Stimulated activated CD4-positive, alpha-beta T cell treated with anti-CD3 and anti-CD28 coated beads, Interleukin-1b, Interleukin-23, amount 100 ng/mL, for 48 hours (primary cell): ENCODE data around the gene MIPOL1.
"Not testable (repeated sequence)": the region's sequence is repeated elsewhere in the genome, so short reads cannot be mapped to it uniquely, and the experiment has no call there.

ENCODE experiments used
- DNase-seq: peaks from one replicate; pipeline ENCODE4 v3.0.0-alpha.2; 2020

MIPOL1 gene

DNA sequence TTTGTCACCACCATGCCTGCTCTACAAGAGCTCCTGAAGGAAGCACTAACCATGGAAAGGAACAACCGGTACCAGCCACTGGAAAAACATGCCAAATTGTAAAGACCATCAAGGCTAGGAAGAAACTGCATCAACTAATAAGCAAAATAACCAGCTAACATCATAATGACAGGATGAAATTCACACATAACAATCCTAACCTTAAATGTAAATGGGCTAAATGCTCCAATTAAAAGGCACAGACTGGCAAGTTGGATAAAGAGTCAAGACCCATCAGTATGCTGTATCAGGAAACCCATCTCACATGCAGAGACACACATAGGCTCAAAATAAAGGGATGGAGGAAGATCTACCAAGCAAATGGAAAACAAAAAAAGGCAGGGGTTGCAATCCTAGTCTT, 97.5 kb downstream of the MIPOL1 start:
- DNase-seq: not testable (repeated sequence)

DNA sequence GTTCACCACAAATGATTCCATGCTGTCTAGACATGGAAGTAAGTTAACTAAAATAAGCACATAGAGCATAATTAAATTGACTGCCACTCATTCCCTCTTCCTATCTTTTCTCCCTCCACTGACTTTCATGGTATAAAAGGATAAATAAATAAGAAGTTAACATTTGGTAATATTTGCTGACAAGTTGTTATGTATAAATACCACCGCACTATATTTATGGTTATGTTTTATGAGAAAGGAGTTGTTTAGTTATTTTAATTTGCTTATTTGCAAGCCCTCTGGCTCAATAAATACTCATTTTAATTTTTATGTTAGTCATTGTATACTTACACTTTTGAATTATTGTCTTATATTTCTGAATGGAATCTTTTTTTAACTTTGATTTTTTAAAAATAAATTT, 113.5 kb downstream of the MIPOL1 start:
- DNase-seq: no peak

DNA sequence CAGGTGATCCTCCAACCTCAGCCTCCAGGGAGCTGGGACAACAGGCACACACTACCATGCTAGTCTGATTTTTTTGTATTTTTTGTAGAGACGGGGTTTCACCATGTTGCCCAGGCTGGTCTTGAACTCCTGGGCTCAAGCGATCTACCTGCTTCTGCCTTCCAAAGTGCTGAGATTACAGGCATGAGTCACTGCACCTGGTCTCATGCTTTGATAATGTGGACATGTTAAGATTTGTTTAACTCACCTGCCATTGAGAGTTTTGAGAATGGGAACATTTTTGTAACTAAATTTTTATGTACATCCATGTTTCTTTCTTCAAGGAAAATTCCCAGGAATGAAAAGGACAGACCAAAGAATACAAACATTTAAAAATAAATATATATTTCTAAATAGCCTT, 121.2 kb downstream of the MIPOL1 start:
- DNase-seq: no peak

DNA sequence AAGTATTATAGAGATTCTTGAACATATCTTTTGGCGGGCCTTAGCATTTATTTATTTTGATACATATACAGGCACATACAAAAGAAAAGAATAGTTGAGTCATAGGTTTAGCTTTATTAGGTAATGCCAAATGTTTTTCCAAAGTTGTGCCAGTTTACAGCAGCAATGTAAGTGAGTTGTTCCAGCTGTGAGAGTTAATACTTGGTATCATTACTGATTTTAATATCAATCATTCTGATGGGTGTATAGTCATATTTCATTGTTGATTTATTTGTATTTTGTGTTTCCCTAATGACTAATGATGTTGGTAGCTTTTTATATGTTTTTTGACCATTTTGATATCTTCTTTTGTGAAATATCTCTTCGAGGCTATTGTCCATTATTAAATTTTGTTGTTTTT, 122.4 kb downstream of the MIPOL1 start:
- DNase-seq: no peak

DNA sequence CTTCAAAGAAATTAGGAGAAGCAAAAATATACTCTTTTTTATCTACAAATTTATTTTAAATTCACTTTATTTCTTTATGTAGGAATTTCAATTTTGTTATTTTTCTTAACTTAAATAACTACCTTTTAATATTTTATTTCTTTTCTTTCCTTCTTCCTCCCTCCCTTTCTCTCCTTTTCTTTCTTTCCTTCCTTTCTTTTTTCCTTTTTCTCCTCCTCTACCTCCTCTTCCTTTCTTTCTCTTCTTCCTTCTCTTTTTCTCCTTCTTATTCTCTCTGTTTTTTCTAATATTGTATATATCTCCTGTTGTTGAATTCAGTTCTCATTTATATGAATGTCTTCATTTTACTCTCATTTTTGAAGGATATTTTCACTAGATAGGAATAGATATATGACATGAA, 127.6 kb downstream of the MIPOL1 start:
- DNase-seq: no peak

DNA sequence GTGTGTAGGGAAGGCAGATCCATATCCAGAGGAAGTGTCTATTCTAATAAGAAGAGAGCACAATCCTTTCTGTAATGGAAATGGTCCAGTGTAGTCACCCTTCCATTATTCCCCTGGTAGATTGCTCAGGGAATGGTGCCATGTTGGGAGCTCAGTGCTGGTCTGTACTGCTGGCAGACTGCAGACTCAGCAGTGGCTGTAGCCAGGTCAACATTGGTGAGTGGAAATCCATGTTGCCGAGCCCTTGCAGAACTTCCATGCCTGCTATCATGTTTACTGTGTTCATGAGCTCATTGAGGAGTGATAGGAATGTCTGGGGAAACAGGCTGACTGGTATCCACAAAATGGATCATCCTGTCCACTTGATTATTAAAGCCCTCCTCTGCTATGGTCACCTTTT, 128.7 kb downstream of the MIPOL1 start:
- DNase-seq: no peak

DNA sequence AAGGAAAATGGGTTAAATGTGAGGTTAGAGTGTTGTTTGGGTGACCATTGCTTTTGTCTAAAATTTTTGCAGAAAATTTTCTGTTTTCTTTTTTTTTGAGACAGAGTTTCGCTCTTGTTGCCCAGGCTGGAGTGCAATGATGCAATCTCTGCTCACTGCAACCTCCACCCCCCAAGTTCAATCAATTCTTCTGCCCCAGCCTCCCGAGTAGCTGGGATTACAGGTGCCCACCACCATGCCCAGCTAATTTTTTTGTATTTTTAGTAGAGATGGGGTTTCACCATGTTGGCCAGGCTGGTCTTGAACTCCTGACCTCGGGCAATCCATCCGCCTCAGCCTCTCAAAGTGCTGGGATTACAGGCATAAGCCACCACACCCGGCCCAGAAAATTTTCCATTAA, 130.2 kb downstream of the MIPOL1 start:
- not testable (repeated sequence) for DNase-seq

DNA sequence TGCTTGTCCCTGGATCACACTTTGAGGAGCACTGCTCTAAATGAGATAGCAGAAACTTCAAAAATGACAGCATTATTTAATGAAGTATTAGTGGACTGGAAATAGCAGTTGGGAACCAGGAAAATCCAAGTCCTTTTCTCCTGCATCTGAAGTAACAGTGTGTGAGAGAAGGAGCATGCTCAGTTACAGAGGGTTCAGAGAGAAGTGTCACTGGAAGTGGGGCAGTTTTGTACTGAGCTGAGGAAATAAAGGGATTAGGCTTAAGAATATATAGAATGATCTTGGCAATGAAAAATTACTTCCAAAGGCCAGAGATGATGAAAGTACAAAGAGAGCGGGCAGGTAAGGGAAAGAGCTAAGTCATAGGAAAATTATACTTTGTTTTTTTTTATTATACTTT, 130.9 kb downstream of the MIPOL1 start:
- no peak for DNase-seq

DNA sequence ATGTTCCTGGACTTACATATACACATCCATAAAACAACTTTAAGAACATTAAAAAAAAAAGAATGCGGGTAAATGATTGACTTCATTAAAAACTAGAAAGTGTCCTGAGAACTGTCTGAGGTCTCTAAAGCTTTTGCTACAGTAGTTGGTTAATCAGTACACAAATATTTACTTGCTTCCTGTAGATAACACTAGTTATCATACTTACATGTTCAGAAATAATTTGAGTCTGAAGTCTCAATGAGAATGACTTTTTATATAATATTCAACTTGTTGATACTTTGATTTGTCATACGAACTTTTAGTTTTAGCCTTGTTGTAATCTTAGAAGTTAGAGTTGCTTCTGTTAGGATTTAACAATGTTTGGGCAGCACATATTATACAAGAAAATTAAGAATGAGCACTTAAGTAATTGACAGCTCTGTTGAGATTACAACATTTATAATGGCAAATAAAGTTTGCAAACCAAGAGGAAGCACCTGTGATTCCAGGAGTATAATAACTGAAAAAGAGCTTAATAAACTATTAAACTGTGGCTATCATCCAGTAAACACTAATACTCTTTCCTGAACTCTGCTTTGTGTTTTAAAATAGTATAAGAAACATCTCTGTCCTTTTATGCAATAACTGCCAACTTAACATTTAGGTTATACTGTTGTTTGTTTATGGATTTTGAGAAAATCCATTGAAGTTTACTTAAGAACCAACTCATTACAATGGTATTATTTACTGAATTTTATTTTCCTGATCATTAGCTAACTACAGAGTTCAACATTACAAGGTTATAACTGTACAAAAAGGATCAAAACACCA, 131.7 kb downstream of the MIPOL1 start:
- no peak for DNase-seq

DNA sequence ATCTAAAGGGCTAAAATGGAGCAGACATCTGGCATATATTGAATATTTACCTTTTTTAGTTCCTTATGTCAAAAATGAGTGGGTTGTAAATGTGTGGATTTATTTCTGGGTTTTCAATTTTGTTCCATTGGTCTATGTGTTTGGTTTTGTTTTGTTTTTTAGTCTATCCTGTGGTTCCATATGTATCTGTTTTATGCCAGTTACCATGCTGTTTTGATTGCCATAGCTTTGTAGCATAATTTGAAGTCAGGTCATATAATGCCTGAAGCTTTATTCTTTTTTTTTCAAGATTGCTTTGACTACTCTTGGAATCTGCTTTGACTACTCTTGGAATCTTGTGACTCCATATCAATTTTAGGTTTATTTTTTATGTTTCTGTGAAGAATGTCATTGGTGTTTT, 133.2 kb downstream of the MIPOL1 start:
- DNase-seq: no peak

DNA sequence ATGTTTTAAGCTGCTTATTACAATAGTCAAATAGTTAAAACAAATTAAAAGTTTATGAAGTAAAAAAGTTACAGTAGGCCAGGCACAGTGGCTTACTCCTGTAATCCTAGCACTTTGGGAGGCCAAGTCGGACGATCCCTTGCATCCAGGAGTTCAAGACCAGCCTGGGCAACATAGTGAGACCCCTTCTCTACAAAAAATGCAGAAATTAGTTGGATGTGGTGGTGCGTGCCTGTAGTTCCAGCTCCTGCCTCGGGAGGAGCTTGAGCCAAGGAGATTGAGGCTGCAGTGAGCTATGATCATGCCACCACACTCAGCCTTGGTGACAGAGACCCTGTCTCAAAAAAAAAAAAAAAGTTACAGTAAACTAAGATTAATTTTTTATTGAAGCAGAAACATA, 142.6 kb downstream of the MIPOL1 start:
- no peak for DNase-seq

DNA sequence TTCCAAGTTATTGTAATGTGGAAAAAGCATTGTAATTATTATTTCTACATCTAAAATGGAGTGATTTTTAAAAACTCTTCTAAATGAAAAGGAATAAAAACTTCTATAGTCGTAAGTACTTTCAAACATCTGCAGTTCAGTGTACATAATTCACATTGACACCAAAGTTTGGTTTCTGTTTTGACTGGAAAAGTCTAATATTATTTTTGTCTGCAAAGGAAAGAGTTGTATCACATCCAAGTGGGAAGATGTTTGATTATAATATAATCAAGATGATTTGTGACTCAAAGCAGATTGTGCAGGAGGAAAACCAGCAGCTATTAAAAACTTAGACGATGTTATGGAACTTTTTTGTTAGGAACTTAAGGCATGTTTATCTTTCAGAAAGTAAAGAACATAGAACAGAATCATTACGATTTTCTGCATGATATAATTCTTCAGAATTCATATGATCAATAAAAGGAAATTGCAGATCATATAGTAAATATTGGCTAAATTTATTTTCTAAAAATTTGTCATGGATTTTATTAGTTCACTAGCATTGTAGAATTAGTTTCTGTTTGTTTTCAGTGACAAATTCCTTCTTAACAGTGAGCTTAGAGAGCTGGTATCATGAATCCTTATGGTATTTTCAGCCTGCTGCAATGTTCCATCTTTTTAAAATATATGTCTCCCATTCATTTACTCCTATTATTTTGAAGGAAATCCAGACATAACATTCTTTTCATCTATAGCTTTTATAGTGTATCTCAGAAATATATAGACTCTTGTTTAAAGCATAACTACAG, 145.8 kb downstream of the MIPOL1 start:
- no peak for DNase-seq

DNA sequence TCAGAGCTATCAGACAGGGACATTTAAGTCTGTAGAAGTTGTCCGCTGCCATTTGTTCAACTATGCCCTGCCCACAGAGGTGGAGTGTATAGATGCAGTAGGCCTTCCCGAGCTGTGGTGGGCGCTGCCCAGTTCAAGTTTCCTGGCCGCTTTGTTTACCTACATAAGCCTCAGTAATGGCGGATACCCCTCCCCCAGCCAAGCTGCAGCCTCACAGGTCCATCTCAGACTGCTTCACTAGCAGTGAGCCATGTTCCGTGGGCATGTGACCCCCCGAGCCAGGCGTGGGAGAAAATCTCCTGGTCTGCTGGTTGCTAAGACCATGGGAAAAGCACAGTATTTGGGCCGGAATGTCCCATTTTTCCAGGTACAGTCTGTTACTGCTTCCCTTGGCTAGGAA, 165.9 kb downstream of the MIPOL1 start:
- no peak for DNase-seq

DNA sequence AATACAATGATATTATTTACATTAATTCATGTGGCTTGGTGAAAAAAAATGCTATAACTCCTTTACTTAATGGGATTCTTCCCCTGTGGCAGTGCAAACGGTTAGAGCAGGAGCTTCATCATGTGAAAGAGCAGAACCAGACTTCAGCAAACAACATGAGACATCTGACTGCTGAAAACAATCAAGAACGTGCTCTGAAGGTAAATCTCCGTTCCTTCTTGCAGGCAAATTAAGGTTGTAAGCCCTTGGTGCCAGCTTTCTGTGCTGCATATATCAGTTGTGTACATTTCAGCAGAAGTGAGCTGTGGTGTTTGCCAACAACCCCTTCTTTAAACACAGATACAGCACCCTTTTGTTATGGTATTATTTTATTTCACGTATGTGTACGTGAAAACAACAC, 171.7 kb downstream of the MIPOL1 start:
- no peak for DNase-seq

DNA sequence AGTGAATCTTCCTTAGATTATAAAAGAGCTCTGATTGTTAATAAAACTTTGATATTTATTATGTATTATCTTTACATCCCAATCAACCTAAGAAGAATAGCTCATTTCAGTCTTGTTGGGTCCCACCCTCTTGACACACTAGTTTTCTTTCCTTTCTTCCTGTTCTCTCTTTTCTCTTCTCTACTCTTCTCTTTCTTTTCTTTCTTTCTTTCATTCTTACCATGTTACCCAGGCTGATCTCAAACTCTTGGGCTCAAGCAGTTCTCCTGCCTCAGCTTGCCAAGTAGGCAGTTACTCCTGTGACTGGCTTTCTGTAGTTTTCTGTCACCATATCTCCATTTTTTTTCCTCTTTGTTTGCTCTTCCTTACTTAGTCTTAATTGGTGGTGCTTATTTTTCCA, 177.8 kb downstream of the MIPOL1 start:
- no peak for DNase-seq

DNA sequence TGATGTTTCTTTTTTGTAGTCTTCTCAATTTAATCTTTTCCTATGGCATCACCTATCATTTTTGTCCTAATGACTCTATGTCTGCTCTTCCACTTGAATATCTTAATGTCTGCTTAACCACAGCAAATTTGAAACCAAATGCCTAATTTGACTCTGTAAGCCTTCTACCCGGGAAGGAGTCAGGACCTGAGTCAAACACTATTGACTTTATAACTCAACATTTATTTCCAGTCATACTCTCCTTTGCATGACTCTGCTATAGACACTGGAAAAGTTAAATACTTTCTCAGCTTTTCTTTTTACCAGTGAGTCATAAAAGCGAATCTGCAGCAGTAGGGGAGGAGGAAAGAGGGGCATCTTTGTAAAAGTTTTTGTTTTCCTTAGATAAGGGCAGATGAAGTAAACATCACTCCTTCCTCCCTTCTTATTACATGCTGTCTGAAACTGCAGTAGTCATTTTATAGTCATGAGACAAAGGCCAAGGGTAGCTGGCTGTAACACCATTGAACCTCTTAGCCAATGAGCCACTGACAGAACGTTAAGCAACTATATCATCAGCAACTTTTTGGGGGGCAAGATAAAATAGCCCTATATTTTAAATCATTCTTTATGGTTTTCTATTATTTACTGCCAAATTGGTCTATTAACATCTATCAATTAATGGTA, 179.3 kb downstream of the MIPOL1 start:
- DNase-seq: no peak

DNA sequence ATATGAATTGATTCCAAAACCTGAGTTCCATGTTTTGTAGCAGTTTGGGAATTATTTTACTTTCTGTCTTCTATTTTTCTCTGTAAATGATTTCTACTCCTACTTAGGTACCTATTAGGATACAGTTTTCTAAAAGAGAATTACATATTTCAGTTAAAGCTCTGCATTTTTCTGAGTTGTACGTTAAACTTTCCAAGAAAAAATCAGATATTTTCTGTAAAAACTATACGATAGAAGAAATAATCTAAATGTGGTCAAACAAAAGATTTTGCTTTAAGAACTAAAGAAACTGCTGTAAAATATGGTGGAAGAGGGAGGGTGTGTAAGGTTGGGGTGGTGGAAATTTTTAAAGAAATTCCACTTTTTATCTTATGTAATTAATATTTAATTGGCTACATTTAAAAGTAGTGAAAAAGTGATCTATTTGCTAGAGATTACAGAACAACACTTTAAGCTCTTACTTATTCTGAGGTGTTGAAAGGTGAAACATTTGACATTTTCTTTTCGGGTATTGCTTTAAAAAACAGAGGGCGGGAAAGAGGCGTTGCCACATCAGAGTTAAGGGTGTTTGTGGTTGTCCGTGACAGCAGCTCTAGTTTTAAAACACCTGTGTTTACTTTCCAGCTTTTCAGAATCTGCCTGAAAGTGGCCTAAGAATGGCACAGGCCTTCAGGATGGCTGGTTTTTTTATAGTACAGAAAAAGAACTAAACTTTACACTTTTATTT, 187.3 kb downstream of the MIPOL1 start:
- no peak for DNase-seq

DNA sequence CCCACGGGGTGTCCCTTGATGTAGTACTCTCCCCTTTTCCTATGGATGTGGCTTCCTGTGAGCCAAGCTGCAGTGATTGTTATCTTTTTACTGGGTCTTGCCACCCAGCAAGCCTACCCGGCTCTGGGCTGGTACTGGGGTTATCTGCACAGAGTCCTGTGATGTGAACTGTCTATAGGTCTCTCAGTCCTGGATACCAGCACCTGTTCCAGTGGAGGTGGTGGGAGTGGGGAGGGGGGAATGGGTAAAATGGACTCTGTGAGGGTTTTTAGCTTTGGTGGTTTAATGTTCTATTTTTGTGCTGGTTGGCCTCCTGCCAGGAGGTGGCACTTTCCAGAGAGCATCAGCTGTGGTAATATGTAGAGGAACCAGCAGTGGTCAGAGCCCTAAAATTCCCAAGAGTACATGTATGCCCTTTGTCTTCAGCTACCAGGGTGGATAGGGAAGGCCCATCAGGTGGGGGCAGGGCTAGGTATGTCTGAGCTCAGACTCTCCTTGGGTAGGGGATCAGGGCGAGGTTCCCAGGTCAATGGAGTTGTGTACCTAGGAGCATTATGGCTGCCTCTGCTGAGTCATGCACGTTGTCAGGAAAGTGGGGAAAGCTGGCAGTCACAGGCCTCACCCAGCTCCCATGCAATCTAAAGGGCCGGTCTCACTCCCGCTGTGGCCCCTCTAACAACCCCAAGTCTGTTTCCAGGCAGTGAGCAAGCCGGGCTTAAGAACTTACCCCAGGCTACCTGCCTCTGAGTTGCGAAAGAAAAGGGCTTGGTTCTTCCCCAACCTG, 199.6 kb downstream of the MIPOL1 start:
- DNase-seq: not testable (repeated sequence)

DNA sequence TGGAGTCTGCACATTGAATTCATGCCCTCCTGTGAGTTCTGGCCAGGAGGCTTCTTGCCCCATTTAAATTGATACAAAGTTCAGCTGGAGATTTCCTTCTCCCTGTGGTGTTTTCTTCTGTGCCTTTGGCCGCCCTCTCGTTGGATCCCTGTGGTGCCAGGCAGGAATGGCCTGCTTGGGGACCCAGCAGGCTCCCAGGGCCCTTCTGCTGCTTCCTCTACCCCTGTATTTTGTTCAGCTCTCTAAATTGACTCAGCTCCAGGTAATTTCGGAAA, 200.1 kb downstream of the MIPOL1 start:
- no peak for DNase-seq

DNA sequence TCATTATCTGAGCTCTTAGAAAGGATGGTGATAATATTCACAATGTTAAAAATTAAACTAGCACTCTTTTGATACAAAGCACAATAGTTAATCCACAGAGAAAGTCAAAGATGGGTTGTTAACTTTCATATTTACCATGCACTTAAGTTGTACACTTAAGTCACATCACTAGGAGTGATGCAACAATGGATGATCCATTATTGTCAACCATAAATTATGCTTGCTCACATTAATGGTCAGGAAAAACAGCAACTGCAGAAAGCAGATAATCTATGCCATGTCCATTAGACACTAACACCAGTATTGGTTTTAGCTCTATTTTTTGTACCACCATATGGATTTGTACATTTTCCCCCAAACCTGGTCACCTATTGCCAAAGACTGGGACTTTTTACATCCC, 201.8 kb downstream of the MIPOL1 start:
- no peak for DNase-seq

DNA sequence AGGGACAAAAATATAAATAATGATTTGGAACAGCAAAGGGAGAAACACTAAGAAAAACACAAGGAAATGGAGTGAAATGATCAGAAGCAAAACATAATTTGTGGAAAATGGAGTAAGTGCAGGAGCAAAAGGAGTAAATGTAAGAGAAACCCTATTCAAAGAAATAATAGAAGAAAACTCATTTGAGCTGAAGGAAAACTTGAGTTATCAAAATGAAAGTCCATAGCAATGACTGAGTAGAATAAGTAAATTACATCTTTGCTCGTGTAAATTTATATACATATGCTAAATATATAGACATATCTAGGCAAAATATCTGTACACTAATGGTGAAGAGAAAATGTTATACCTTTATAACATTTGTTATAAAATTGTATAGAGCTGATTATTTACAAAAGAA, 203.4 kb downstream of the MIPOL1 start:
- no peak for DNase-seq

DNA sequence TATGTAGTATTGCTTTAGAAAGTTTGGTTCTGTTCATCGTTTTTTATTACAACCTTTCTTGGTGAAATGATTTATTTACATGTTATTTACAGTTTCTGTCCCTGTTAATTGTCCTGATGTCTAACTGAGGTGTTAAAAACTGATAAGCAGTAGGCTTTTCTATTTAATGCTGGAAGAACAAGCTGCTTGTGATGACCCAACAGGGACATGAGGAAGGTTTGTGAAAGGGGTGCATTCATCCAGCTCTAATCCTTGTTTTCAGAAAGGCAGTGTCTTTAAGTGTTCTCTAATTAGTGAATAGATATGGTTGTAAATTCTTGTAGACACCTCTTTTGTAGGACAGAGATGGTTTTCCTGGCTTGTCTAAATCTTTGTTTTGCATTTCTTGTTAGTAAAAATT, 205.9 kb downstream of the MIPOL1 start:
- no peak for DNase-seq

DNA sequence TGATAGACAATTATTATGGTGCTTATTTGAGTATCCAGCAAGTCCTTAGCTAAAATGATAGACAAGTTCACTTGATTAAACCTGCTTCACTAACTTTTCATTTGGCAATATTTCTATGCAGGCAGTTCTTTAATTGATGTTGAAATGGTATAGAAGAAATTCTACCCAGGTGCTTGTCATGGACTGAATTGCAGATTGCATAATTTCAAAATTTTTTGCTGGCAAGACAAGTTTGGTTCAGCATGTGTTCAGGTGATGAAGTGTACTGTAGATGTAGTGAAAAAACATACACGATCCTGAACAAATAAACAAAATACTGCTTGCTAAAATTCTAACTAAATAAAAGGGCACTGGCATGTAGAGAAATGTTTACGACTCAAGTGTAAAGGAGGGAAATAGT, 208.4 kb downstream of the MIPOL1 start:
- no peak for DNase-seq
